ENCODE measurements around the gene DNAH10.
"Not testable (repeated sequence)": the region's sequence is repeated elsewhere in the genome, so short reads cannot be mapped to it uniquely, and the experiment has no call there.

The DNAH10 gene

GRCh38 chr12:123939716-123940626 is 177.9 kb downstream of the DNAH10 start:
- no peak for DNase-seq

GRCh38 chr12:123940627-123940966 is 178.5 kb downstream of the DNAH10 start:
- DNase-seq, result no peak

- DNase-seq, result no peak
Measured at GRCh38 chr12:123941000-123941399, 178.9 kb downstream of the DNAH10 start.

GRCh38 chr12:123941624-123942237 is 179.6 kb downstream of the DNAH10 start:
- DNase-seq, result no peak

DNA sequence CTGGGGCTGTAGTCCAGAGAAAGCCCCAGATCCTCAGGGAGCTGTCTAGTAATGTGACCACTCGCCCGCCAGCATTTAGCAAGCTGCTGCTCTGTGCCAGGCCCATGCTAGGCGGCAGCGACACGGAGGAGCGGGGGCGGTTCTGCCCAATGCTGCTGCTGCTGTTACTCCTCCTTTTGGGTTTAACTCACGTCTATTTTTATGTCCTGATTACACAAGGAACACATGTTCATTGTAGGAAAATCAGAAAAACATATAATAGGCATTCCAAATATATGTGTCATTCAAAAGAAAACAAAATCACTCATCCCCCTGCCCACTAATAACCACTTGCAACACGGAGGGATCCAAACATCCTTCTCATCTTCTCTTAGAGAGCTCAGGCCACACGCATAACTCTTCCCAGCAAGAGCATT is 180.1 kb downstream of the DNAH10 start:
- DNase-seq, result no peak

DNA sequence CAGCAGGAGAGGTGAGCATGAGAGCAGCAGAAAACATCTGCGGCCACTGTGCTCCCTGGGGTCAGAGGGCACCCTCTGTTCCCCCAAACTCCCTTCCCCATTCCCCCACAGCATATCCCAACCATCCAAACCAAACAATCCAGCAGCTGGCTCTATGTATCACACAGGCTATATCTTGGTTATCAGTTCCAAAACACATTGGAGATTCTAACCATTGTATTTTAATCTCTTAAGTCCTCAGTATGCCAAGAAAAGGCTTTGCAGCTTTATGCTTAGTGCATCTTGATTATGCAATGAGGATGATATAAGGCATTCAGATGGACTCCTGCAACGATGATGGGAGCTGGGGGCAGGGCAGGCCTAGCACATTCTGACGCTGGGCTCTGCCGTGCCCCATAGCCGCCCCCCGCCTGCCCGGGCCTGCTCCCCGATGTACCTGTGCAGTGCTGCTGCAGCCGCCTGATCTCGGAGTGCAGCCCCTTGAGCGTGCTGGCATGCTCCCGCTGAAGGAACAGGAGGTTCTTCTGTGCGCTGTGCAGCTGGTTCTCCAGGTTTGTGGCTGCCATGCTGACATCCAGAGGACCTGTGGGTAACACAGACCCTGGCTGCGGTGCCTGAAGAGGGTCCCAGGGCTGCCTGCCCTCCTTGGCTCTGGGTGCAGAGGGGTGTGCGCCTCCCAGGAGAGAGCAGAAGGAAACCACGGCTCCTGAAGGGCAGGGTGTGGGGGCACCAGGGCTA is 181.0 kb downstream of the DNAH10 start:
- DNase-seq, result no peak

GRCh38 chr12:123943816-123944215 is 181.7 kb downstream of the DNAH10 start:
- no peak for DNase-seq

- DNase-seq, result no peak
Measured at GRCh38 chr12:123944696-123945095, 182.6 kb downstream of the DNAH10 start.

GRCh38 chr12:123945287-123946151 is 183.4 kb downstream of the DNAH10 start:
- no peak for DNase-seq

GRCh38 chr12:123946152-123946515 is 184.0 kb downstream of the DNAH10 start:
- DNase-seq, result no peak

DNA sequence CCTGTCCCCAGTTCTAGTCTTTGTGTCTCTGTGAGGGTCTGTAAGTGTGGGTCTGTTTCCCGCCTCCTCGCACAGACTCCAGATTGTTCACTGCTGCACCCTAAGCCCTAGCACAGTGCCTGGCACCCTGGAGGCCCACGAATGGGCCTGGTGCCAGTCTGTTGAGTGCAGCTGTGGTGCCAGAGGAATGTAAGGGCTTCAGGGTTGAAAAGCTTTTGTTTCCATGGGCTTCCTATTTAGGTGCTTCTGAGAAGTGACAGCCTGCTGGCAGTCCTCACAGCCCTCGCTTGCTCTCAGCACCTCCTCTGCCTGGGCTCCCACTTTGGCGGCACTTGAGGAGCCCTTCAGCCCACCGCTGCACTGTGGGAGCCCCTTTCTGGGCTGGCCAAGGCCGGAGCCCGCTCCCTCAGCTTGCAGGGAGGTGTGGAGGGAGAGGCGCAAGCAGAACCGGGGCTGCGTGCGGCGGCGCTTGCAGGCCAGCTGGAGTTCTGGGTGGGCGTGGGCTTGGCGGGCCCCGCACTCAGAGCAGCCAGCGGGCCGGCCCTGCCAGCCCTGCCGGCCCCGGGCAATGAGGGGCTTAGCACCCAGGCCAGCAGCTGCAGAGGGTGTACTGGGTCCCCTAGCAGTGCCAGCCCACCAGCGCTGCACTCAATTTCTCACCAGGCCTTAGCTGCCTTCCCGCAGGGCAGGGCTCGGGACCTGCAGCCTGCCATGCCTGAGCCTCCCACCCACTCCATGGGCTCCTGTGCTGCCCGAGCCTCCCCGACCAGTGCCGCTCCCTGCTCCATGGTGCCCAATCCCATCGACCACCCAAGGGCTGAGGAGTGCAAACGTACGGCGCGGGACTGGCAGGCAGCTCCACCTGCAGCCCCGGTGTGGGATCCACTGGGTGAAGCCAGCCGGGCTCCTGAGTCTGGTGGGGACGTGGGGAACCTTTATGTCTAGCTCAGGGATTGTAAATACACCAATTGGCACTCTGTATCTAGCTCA is 184.7 kb downstream of the DNAH10 start:
- DNase-seq, result not testable (repeated sequence)

DNA sequence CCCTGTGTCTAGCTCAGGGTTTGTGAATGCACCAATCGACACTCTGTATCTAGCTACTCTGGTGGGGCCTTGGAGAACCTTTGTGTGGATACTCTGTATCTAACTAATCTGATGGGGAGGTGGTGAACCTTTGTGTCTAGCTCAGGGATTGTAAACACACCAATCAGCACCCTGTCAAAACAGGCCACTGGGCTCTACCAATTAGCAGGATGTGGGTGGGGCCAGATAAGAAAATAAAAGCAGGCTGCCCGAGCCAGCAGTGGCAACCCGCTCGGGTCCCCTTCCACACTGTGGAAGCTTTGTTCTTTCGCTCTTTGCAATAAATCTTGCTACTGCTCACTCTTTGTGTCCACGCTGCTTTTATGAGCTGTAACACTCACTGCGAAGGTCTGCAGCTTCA is 185.4 kb downstream of the DNAH10 start:
- DNase-seq, result not testable (repeated sequence)

DNA sequence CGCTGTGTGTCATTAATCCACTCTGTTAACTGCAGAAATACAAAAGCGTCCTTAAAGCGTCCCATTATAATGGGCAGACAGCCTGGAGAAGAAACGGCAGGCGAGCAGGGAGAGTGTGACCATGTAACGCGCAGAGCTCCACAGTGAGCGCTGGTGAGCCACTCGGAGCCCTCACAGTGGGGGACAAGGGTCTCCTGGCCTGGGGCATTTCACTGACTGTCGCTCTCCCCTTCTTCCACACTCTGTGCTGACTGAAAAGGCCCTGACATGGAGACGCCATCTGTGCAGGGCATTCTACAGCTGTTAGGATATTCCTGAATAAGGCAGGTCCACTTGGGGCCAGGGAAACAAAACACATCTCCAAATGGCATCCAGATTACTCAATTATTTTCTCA is 186.3 kb downstream of the DNAH10 start:
- no peak for DNase-seq

DNA sequence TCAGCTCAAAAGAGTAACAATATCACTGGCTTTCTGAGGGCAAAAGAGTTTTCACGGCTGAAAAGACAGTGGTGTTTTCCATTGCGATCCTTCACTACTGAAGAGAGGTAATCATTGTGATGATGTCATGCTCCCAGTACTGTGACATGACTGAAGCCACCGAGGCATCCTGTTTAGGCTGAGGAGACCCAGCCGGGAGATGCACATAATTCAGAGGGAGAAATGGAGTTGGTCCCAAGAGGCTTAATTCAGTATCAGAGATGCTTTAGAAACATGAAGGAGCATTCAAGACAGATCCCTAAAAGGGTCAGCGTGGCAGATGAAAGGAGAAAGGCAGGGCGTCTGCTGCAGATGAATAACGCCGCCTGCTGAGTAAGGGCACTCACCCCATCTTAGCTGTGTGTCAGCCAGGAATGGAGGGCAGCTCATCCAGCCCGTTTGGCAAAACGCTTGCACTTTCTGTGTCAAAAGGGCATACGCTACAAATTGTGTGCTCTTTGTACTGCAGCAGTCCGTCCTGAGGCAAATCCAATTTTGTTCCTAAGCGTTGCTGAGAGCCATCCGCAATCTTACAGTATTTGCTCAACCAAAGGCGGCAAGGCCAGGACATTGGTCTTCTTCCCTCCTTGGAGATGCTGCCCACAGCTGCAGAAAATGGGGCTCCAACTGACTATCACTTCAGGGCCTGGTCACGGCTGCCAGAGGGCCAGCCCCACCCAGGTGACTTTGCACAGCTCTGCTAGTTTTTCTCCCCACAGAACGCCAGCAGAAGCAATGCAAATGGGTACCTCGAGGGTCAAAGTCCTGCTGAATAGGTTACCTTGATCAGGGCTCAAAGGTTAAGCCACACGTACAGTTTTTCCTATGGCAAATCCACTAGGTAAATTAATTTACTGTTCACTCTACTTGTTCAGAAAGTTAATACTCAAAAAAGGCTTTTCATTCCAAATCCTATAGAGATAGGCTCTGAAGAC is 187.0 kb downstream of the DNAH10 start:
- no peak for DNase-seq

GRCh38 chr12:123949770-123950165 is 187.7 kb downstream of the DNAH10 start:
- no peak for DNase-seq

- no peak for DNase-seq
Measured at GRCh38 chr12:123950476-123951349, 188.6 kb downstream of the DNAH10 start.

DNA sequence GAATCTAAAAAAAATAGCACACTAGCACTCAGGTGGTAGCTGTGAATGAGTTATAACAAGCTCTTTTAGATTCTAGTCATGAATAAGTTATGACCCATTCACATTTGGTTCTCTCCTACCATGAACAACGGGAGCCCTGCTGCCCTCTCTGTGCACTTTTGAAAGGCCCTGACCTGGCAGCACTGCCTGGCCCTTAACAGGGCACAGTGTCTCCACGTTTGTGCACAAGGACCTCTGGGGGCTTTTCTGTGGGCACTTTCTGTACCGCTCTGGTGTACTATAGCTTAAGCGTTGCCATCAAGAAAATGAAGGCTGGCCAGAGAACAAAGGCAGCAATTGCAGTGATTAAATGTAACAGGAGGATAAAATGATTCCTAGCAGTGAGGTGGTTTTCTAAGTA is 189.4 kb downstream of the DNAH10 start:
- no peak for DNase-seq

GRCh38 chr12:123952037-123952436 is 189.9 kb downstream of the DNAH10 start:
- DNase-seq, result no peak

DNA sequence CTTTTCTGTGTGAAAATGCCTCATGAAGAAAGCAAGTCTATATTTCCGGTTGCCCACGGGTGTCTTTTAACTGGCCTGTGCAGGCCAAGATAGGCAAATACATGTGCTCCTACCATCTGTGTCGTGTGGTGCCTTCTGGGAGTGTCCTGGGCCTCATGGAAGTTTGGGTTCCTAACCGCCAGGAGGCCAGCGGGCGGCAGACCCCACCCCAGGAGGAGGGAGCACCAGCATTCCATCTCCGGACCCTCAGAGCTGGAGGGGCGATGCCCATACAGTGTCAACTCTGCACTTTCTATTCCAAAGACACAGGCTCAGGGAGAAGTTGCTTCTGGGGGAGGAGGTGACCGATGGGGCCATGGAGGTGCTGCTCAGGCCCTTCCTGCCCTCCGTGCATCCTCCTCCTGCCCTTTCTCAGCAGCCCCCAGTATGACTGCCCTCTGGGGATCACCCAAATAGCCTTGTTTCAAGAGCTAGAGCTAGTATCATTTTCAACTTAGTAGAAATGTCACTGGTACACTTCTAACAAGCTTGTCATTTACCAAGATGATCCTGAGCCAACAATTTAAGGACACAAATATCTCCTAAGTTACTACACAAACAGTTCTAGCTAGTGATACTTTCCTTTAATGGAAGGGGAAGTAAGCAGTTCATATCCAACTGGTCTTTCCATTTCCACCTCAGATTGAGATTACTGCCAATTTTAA is 192.7 kb downstream of the DNAH10 start:
- no peak for DNase-seq

Data from NCI-H2081 (cell line).